MM.1S (cell line): ENCODE data around the gene METTL17.
"Not testable (repeated sequence)": the region's sequence is repeated elsewhere in the genome, so short reads cannot be mapped to it uniquely, and the experiment has no call there.

ENCODE experiments used
- CTCF ChIP-seq: fragments of 300-600 bp; sonication (generic); IDR thresholded peaks from 2 replicates; pipeline ENCODE4 v1.5.1; 2016; ENCODE audit warnings: antibody characterized with exemption, low read length, mixed read lengths
- EZH2 ChIP-seq: fragments of 300-600 bp; sonication (generic); optimal IDR thresholded peaks from 2 replicates; pipeline ENCODE3; 2017; ENCODE audit warnings: low read depth, mild to moderate bottlenecking, antibody characterized with exemption, low read length, mixed read lengths

- not testable (repeated sequence) for TF ChIP-seq CTCF, EZH2
Observed at GRCh38 chr14:20945146-20945545, 44.6 kb upstream of the METTL17 start.
